ENCODE results near the gene SH3GLB1. TPM values are rescaled to one million over a fixed set of nuclear protein-coding genes. Genes with fewer than 3 reads are reported as not detected.

The SH3GLB1 gene
- total and polyA plus RNA-seq, 4 donors, result 57.7 to 114 (median 89.6) TPM

GRCh38 chr1:86765073-86765472 is 60.7 kb downstream of the SH3GLB1 start:
- no peak for DNase-seq (ENCODE audit: low read depth in 4 of 6, low spot score in 6 of 6)
- no peak overlapping the region for H3K4me3 ChIP-seq (ENCODE audit: low read depth, low read length)
- no peaks in the 10 kb centered on the region for H3K4me1 ChIP-seq (ENCODE audit: control insufficient read depth, insufficient read depth, low read length)
- H3K27me3 ChIP-seq (ENCODE audit: control insufficient read depth, insufficient read depth, low read length), result no peaks in the 10 kb centered on the region
- no peak overlapping the region for H3K27ac ChIP-seq (ENCODE audit: low read depth, low read length)
- 80% methylated on average over 1 of the region's 2 CpGs for WGBS (ENCODE audit: insufficient coverage)
- H3K36me3 ChIP-seq (ENCODE audit: control insufficient read depth, insufficient read depth, low read length), result no peaks in the 10 kb centered on the region
- no peaks in the 10 kb centered on the region for H3K9me3 ChIP-seq (ENCODE audit: control insufficient read depth, insufficient read depth, low read length)

GRCh38 chr1:86765674-86766073 is 61.3 kb downstream of the SH3GLB1 start:
- Histone ChIP-seq H3K9me3 (ENCODE audit: control insufficient read depth, insufficient read depth, low read length) (no peaks in the 10 kb centered on the region), H3K27ac (ENCODE audit: low read depth, low read length) (no peak overlapping the region)

GRCh38 chr1:86768554-86768953 is 64.2 kb downstream of the SH3GLB1 start:
- DNase-seq (ENCODE audit: low read depth in 4 of 6, low spot score in 6 of 6), result no peak
- Histone ChIP-seq H3K4me1 (ENCODE audit: control insufficient read depth, insufficient read depth, low read length) (no peaks in the 10 kb centered on the region), H3K36me3 (ENCODE audit: control insufficient read depth, insufficient read depth, low read length) (no peaks in the 10 kb centered on the region), H3K27me3 (ENCODE audit: control insufficient read depth, insufficient read depth, low read length) (no peaks in the 10 kb centered on the region), H3K27ac (ENCODE audit: low read depth, low read length) (no peak overlapping the region), H3K9me3 (ENCODE audit: control insufficient read depth, insufficient read depth, low read length) (no peaks in the 10 kb centered on the region), H3K4me3 (ENCODE audit: low read depth, low read length) (no peak overlapping the region)

More at GRCh38 chr1:86765674-86766073, 61.3 kb downstream of the SH3GLB1 start:
- Histone ChIP-seq H3K4me1 (ENCODE audit: control insufficient read depth, insufficient read depth, low read length) (no peaks in the 10 kb centered on the region), H3K27me3 (ENCODE audit: control insufficient read depth, insufficient read depth, low read length) (no peaks in the 10 kb centered on the region), H3K36me3 (ENCODE audit: control insufficient read depth, insufficient read depth, low read length) (no peaks in the 10 kb centered on the region), H3K4me3 (ENCODE audit: low read depth, low read length) (no peak overlapping the region)
- WGBS (ENCODE audit: insufficient coverage), result 100% methylated on average over 1 of the region's 2 CpGs
- DNase-seq (ENCODE audit: low read depth in 4 of 6, low spot score in 6 of 6), result no peak

GRCh38 chr1:86769065-86769464 is 64.7 kb downstream of the SH3GLB1 start:
- no peaks in the 10 kb centered on the region for H3K9me3 ChIP-seq (ENCODE audit: control insufficient read depth, insufficient read depth, low read length)
- WGBS (ENCODE audit: insufficient coverage), result no CpG with 5 or more reads among the region's 4 CpGs
- no peak for DNase-seq (ENCODE audit: low read depth in 4 of 6, low spot score in 6 of 6)
- no peak overlapping the region for H3K27ac ChIP-seq (ENCODE audit: low read depth, low read length)
- H3K27me3 ChIP-seq (ENCODE audit: control insufficient read depth, insufficient read depth, low read length), result no peaks in the 10 kb centered on the region
- no peaks in the 10 kb centered on the region for H3K36me3 ChIP-seq (ENCODE audit: control insufficient read depth, insufficient read depth, low read length)
- no peak overlapping the region for H3K4me3 ChIP-seq (ENCODE audit: low read depth, low read length)
- no peaks in the 10 kb centered on the region for H3K4me1 ChIP-seq (ENCODE audit: control insufficient read depth, insufficient read depth, low read length)

- no peaks in the 10 kb centered on the region for H3K4me1 ChIP-seq (ENCODE audit: control insufficient read depth, insufficient read depth, low read length)
- no peak for DNase-seq (ENCODE audit: low read depth in 4 of 6, low spot score in 6 of 6)
- no peak overlapping the region for H3K27ac ChIP-seq (ENCODE audit: low read depth, low read length)
- 81% methylated on average over 3 of the region's 5 CpGs for WGBS (ENCODE audit: insufficient coverage)
- no peaks in the 10 kb centered on the region for H3K9me3 ChIP-seq (ENCODE audit: control insufficient read depth, insufficient read depth, low read length)
- no peaks in the 10 kb centered on the region for H3K27me3 ChIP-seq (ENCODE audit: control insufficient read depth, insufficient read depth, low read length)
- no peaks in the 10 kb centered on the region for H3K36me3 ChIP-seq (ENCODE audit: control insufficient read depth, insufficient read depth, low read length)
- H3K4me3 ChIP-seq (ENCODE audit: low read depth, low read length), result no peak overlapping the region
These were observed 69.2 kb downstream of the SH3GLB1 start for GRCh38 chr1:86773341-86774288.

- H3K4me3 ChIP-seq (ENCODE audit: low read depth, low read length), result no peak overlapping the region
- DNase-seq (ENCODE audit: low read depth in 4 of 6, low spot score in 6 of 6), result peak in 2 of 6 donors; percentile 15 to 58
- H3K27ac ChIP-seq (ENCODE audit: low read depth, low read length), result no peak overlapping the region
- H3K36me3 ChIP-seq (ENCODE audit: control insufficient read depth, insufficient read depth, low read length), result no peaks in the 10 kb centered on the region
- 60% methylated on average over 1 of the region's 11 CpGs for WGBS (ENCODE audit: insufficient coverage)
- H3K9me3 ChIP-seq (ENCODE audit: control insufficient read depth, insufficient read depth, low read length), result no peaks in the 10 kb centered on the region
- H3K4me1 ChIP-seq (ENCODE audit: control insufficient read depth, insufficient read depth, low read length), result no peaks in the 10 kb centered on the region
- H3K27me3 ChIP-seq (ENCODE audit: control insufficient read depth, insufficient read depth, low read length), result no peaks in the 10 kb centered on the region
These were observed 70.2 kb downstream of the SH3GLB1 start for GRCh38 chr1:86774305-86775295.

- WGBS (ENCODE audit: insufficient coverage), result 44% methylated on average over 1 of the region's 1 CpG
- no peak overlapping the region for H3K27ac ChIP-seq (ENCODE audit: low read depth, low read length)
- H3K36me3 ChIP-seq (ENCODE audit: control insufficient read depth, insufficient read depth, low read length), result no peaks in the 10 kb centered on the region
- no peaks in the 10 kb centered on the region for H3K27me3 ChIP-seq (ENCODE audit: control insufficient read depth, insufficient read depth, low read length)
- H3K4me3 ChIP-seq (ENCODE audit: low read depth, low read length), result no peak overlapping the region
- no peak for DNase-seq (ENCODE audit: low read depth in 4 of 6, low spot score in 6 of 6)
- no peaks in the 10 kb centered on the region for H3K4me1 ChIP-seq (ENCODE audit: control insufficient read depth, insufficient read depth, low read length)
- H3K9me3 ChIP-seq (ENCODE audit: control insufficient read depth, insufficient read depth, low read length), result no peaks in the 10 kb centered on the region
These were observed 71.0 kb downstream of the SH3GLB1 start for GRCh38 chr1:86775395-86775794.

- Histone ChIP-seq H3K27me3 (ENCODE audit: control insufficient read depth, insufficient read depth, low read length) (no peaks in the 10 kb centered on the region), H3K9me3 (ENCODE audit: control insufficient read depth, insufficient read depth, low read length) (no peaks in the 10 kb centered on the region), H3K4me3 (ENCODE audit: low read depth, low read length) (no peak overlapping the region), H3K36me3 (ENCODE audit: control insufficient read depth, insufficient read depth, low read length) (no peaks in the 10 kb centered on the region), H3K4me1 (ENCODE audit: control insufficient read depth, insufficient read depth, low read length) (no peaks in the 10 kb centered on the region), H3K27ac (ENCODE audit: low read depth, low read length) (no peak overlapping the region)
- no CpG with 5 or more reads among the region's 2 CpGs for WGBS (ENCODE audit: insufficient coverage)
- DNase-seq (ENCODE audit: low read depth in 4 of 6, low spot score in 6 of 6), result no peak
These were observed 71.7 kb downstream of the SH3GLB1 start for GRCh38 chr1:86776108-86776507.

GRCh38 chr1:86778569-86779239 is 74.3 kb downstream of the SH3GLB1 start:
- H3K27ac ChIP-seq (ENCODE audit: low read depth, low read length), result no peak overlapping the region
- no CpG with 5 or more reads among the region's 2 CpGs for WGBS (ENCODE audit: insufficient coverage)

More at GRCh38 chr1:86778569-86779239, 74.3 kb downstream of the SH3GLB1 start:
- H3K4me1 ChIP-seq (ENCODE audit: control insufficient read depth, insufficient read depth, low read length), result no peaks in the 10 kb centered on the region
- H3K27me3 ChIP-seq (ENCODE audit: control insufficient read depth, insufficient read depth, low read length), result no peaks in the 10 kb centered on the region
- H3K9me3 ChIP-seq (ENCODE audit: control insufficient read depth, insufficient read depth, low read length), result no peaks in the 10 kb centered on the region
- no peaks in the 10 kb centered on the region for H3K36me3 ChIP-seq (ENCODE audit: control insufficient read depth, insufficient read depth, low read length)
- no peak overlapping the region for H3K4me3 ChIP-seq (ENCODE audit: low read depth, low read length)
- no peak for DNase-seq (ENCODE audit: low read depth in 4 of 6, low spot score in 6 of 6)
